Subcutaneous adipose tissue (tissue), 4 donors: ENCODE data around the gene ABCA4. TPM values are rescaled to one million over a fixed set of nuclear protein-coding genes. Genes with fewer than 3 reads are reported as not detected.

Experiments
- total RNA-seq, 4 donors: library from RNA; depleted of rRNA; stranded (reverse); fragments of >200 nt; gene quantifications; one replicate each; pipeline ENCODE4 v1.1.0, GENCODE V29; 2016
- TF ChIP-seq, protein P1 (sequence below): fragments of 450-650 bp; IDR thresholded peaks from one replicate; pipeline ENCODE4 v1.5.1; 2016; ENCODE audit warnings: low read depth, mild to moderate bottlenecking, control low read depth, antibody characterized with exemption, moderate library complexity

Gene ABCA4
- total RNA-seq, 4 donors from 2014 or later = 0.16 to 0.51 (median 0.30) TPM

DNA sequence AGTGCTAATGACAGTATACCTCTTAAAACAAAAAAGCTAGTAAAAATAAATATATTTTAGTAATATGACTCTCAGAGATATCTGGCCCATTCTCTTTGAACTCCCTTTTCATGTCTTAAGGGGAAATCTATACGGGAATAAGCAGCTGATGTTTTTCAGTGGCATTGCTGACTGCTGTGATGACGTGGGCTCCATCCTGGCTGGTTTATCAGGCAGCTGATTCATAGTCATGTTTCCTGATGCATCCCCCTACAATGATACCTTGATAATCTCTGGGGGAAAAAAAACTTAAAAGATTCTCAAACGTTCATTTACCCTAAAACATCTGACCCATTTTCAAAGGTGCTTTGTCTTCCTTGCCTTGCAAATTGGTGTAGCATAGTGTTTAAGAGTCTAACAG lies 53.8 kb downstream of the ABCA4 start:
- TF ChIP-seq, protein P1, sequence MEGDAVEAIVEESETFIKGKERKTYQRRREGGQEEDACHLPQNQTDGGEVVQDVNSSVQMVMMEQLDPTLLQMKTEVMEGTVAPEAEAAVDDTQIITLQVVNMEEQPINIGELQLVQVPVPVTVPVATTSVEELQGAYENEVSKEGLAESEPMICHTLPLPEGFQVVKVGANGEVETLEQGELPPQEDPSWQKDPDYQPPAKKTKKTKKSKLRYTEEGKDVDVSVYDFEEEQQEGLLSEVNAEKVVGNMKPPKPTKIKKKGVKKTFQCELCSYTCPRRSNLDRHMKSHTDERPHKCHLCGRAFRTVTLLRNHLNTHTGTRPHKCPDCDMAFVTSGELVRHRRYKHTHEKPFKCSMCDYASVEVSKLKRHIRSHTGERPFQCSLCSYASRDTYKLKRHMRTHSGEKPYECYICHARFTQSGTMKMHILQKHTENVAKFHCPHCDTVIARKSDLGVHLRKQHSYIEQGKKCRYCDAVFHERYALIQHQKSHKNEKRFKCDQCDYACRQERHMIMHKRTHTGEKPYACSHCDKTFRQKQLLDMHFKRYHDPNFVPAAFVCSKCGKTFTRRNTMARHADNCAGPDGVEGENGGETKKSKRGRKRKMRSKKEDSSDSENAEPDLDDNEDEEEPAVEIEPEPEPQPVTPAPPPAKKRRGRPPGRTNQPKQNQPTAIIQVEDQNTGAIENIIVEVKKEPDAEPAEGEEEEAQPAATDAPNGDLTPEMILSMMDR = no peak

DNA sequence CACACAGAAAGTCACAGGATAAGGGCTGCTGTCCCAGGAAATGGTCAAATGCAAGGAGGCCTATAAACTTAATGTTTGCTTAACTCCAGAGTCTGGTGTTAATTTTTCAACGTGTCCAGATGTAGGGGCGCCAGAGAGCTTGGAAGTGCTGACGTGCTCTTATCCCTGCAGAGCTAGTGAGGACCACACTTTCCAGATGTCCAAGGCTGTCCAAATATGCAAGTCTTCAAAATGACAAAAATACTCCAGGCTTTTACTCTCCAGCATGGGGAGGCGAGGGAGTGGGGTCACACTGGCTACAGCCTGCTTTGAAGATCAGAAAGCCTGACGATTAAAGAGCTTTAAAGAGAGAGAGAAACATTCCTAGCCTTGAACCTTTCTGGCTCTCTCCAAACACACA lies 57.6 kb downstream of the ABCA4 start:
- TF ChIP-seq, protein P1 = no peak

DNA sequence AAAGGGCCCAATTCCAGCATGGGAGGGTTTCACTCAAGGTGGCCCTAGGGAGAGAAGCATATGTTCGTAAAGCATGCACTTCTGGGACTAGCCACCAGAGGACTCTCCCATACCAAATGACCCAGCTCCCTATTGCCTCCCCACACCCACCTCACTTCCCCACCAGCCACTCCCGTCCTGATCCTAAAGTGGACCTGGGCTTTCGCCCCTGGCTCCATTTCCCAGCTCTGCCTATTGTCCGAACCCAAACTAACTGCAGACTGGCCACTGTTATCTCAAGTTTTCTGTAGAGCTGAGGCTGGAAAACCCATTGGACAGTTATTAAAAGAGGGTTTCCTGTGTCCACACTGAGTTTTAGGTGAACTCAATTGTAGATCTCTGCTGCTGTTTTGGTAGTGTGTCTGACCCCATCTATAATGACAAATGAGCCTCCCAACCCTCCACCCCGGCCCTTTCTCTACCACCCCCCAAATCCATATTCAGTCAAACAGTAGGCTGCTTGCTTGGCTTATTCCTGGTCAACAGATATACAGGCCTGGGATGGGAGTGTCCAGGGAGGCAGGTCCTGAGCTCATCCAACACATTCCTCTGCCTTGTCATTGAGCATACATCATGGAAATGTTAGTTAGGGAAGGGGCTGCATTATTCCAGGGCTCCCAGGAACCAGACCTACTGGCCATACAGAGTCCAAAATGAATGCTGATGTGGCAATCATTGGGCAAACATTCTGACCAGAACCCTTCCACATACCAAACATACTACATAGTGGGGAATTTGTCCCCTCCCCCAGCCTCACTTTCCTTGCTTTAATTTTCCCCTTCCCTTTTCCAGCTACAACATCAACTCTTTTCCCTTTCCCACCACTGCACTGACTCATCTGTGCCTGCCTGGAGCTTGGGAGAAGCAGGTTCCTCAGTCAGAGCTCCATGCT lies 59.2 kb downstream of the ABCA4 start:
- TF ChIP-seq, protein P1 = no peak

DNA sequence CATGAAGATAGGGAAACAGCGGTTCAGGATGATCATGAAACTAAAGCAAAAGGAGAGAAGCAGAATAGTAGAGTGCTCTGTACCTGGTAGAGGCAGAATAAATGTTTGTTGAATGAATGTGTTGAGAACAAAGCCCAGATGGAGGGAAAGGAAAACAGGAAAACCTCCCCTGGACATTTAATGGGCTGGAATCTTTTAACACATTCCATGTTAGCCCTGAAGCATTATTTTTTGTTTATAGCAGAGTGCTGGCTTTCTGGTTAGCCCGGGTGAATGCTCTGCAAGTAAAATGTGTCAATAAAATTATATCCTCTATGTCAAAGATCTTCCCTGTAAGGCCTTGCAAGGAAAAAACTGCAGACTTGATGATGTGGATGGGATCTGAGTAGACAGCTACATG lies 60.2 kb downstream of the ABCA4 start:
- TF ChIP-seq, protein P1 = no peak

DNA sequence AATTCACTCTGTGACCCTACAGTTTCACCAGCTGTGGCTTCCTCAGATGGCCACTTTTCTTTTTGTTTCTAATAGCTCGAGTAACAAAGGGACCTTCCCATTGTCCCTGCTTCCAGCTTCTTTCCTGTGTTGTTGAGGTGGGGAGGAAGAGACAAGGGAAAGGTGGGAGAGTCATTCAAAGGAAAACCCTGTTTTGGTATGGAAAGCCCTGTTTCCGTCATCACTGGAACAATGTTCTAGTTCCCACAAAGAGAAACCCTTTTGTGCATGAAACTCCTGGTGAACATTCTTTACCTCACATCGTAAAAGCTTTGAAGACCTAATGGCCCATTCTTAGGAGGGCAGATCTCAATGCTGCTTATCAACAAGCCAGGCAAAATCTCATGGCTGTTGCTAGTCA lies 62.2 kb downstream of the ABCA4 start:
- TF ChIP-seq, protein P1 = no peak

DNA sequence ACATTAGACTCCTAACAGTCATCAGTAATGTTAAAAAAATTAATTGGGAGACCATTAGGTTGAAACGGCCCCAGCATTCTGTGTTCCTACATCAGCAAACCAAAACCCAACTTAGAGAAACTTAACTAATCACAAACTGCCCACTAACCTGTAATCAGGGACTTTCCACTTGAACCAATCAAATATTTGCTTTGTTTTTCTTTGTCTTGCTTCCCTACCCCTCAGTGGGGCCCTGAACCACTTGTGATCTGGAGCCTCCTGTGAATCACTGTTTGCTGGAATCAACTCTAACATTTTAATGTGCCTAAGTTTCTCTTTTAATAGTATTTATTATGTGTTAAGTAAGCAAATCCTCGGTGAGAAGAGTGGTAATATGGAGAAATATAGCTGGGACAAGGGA lies 64.0 kb downstream of the ABCA4 start:
- TF ChIP-seq, protein P1 = no peak

DNA sequence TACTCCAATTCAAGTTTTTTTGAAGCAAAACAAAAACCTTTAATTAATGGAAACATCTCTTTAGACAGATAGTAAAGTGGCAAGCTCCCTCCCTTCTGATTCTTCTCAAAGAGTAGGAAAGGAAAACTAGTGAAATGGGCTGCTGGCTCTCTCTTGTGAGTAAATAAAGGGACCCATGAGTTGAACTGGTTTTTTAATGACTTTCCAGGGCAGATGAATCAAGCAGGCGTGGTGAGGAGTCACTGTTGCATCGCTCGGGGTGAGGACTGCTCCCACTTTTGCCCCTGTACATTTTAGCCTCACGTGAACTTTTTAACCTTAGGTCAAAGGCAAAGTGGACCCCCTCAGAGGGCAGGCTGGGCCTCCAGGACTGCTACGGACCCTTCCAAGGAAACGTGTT lies 64.8 kb downstream of the ABCA4 start:
- TF ChIP-seq, protein P1 = no peak
